Anterior cingulate cortex (tissue), 58 donors: ENCODE data around the gene HTT.
A peak's percentile ranks its signal among the peaks of the same experiment; 100 is the strongest.
"Not testable (repeated sequence)": the region's sequence is repeated elsewhere in the genome, so short reads cannot be mapped to it uniquely, and the experiment has no call there.

Experiments
- DNase-seq, 58 donors: peaks; one replicate each; lab custom pipeline; 2025; lab: John Stamatoyannopoulos, UW

Gene HTT

GRCh38 chr4:3158841-3159240, 84.4 kb downstream of the HTT start:
- peak in 1 of 58 donors; percentile 5 for DNase-seq

GRCh38 chr4:3160438-3160837, 86.0 kb downstream of the HTT start:
- DNase-seq, result no peak

GRCh38 chr4:3161044-3161443, 86.6 kb downstream of the HTT start:
- DNase-seq, result not testable (repeated sequence)

GRCh38 chr4:3166434-3166833, 92.0 kb downstream of the HTT start:
- DNase-seq, result not testable (repeated sequence)

GRCh38 chr4:3168029-3168428, 93.5 kb downstream of the HTT start:
- DNase-seq, result no peak

GRCh38 chr4:3174371-3175338, 100.2 kb downstream of the HTT start:
- DNase-seq, result no peak

GRCh38 chr4:3176367-3177229, 102.1 kb downstream of the HTT start:
- no peak for DNase-seq

- no peak for DNase-seq
Measured at GRCh38 chr4:3177426-3177825, 102.9 kb downstream of the HTT start.

GRCh38 chr4:3177905-3178304, 103.4 kb downstream of the HTT start:
- no peak for DNase-seq

- DNase-seq, result no peak
Measured at GRCh38 chr4:3178351-3178750, 103.9 kb downstream of the HTT start.

GRCh38 chr4:3179126-3179706, 104.7 kb downstream of the HTT start:
- no peak for DNase-seq

GRCh38 chr4:3183008-3183407, 108.5 kb downstream of the HTT start:
- no peak for DNase-seq

- no peak for DNase-seq
Measured at GRCh38 chr4:3184725-3185124, 110.2 kb downstream of the HTT start.

- DNase-seq, result peak in 1 of 58 donors; percentile 40
Measured at GRCh38 chr4:3186609-3187008, 112.1 kb downstream of the HTT start.

- DNase-seq, result no peak
Measured at GRCh38 chr4:3188118-3188517, 113.6 kb downstream of the HTT start.

- DNase-seq, result no peak
Measured at GRCh38 chr4:3189459-3189858, 115.0 kb downstream of the HTT start.

- peak in 1 of 58 donors; percentile 10 for DNase-seq
Measured at GRCh38 chr4:3190549-3190948, 116.1 kb downstream of the HTT start.

GRCh38 chr4:3192188-3192587, 117.7 kb downstream of the HTT start:
- no peak for DNase-seq

GRCh38 chr4:3192827-3193226, 118.3 kb downstream of the HTT start:
- peak in 1 of 58 donors; percentile 15 for DNase-seq

- DNase-seq, result no peak
Measured at GRCh38 chr4:3193531-3194203, 119.2 kb downstream of the HTT start.
